ENCODE measurements around the gene IP6K2. TPM values are rescaled to one million over a fixed set of nuclear protein-coding genes. Genes with fewer than 3 reads are reported as not detected.
"Not testable (repeated sequence)": the region's sequence is repeated elsewhere in the genome, so short reads cannot be mapped to it uniquely, and the experiment has no call there.

The IP6K2 gene
- total RNA-seq, 1 experiment from 2014 or later = 102 TPM

- H3K27ac ChIP-seq (ENCODE audit: low read length) = peak overlapping the region; percentile 90
- no peaks in the 10 kb centered on the region for H3F3A ChIP-seq (ENCODE audit: low read length, unreplicated experiment)
- H3K4me2 ChIP-seq (ENCODE audit: low read length) = peak overlapping the region; percentile 71
- DNase-seq (no peak), ATAC-seq (no peak)
- peaks cover 21% of the 10 kb centered on the region for H3K4me1 ChIP-seq (ENCODE audit: insufficient read depth, low read length)
- no peaks in the 10 kb centered on the region for H3K9me3 ChIP-seq (ENCODE audit: low read length)
- H3K36me3 ChIP-seq (ENCODE audit: low read depth, low read length) = no peaks in the 10 kb centered on the region
- H4K20me1 ChIP-seq (ENCODE audit: low read length) = no peaks in the 10 kb centered on the region
- TF ChIP-seq EZH2phosphoT487 (IDR thresholded peaks at IDR 0.05; ENCODE audit: borderline replicate concordance, low read length) = no peak
- no peak overlapping the region for H3K9ac ChIP-seq (ENCODE audit: low read length)
- BruUV-seq (replicated peaks) = TSS peak; percentile 28
- H3K27me3 ChIP-seq (ENCODE audit: low read length) = no peaks in the 10 kb centered on the region
- no peaks in the 10 kb centered on the region for H3K79me2 ChIP-seq (ENCODE audit: low read length)
- no peaks in the 10 kb centered on the region for H3K9me2 ChIP-seq (replicated peaks; ENCODE audit: low read length)
- ChIA-PET POLR2A (ENCODE audit: unreplicated experiment) (no interaction called here), CTCF (interaction anchor here (0.8 kb wide), 1 partner anchor 15 kb away, joined by 3 read pairs; no protein-coding TSS in a partner anchor)
- H3K4me3 ChIP-seq (ENCODE audit: low read length) = peak overlapping the region; percentile 43; the same call in 1 of the 2 replicates
- intact Hi-C loops (cut with micrococcal nuclease) = no loop called here
- peak overlapping the region; percentile 58; the same call in 1 of the 2 replicates for H2AFZ ChIP-seq (ENCODE audit: low read length)
Observed at GRCh38 chr3:48723725-48724124, 6.7 kb upstream of the IP6K2 start.

DNA sequence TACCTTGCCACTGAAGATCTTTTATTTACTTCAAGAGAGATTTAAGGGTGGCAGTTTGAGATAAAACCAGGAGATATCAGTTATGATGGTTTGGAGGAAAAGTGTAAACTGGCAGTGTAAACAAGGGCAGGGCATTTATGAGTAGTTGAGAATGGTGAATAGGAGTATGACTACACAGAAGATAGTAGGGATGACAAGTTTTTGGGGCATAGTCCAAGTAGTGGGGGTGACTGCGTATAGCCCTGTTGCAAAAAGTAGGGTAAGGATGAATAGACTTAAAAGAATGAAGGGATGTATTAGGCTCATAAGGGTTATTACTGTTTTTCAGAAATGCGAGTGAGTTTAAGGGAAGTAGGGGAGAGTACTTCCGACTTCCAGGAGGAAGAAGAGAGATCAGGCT lies 6.3 kb upstream of the IP6K2 start:
- DNase-seq (peak; percentile 80), ATAC-seq (peak; percentile 52)
- BruUV-seq (replicated peaks); H3K27me3 ChIP-seq (ENCODE audit: low read length); H4K20me1 ChIP-seq (ENCODE audit: low read length); H3K9me2 ChIP-seq (replicated peaks; ENCODE audit: low read length); H3K9me3 ChIP-seq (ENCODE audit: low read length); intact Hi-C loops (cut with micrococcal nuclease); H3F3A ChIP-seq (ENCODE audit: low read length, unreplicated experiment); H3K79me2 ChIP-seq (ENCODE audit: low read length); POLR2A ChIA-PET (ENCODE audit: unreplicated experiment); CTCF ChIA-PET; H3K36me3 ChIP-seq (ENCODE audit: low read depth, low read length): not testable (repeated sequence)
- Histone ChIP-seq H3K4me2 (ENCODE audit: low read length) (peak overlapping the region; percentile 71), H3K27ac (ENCODE audit: low read length) (peak overlapping the region; percentile 90), H3K4me1 (ENCODE audit: insufficient read depth, low read length) (peaks cover 21% of the 10 kb centered on the region), H3K9ac (ENCODE audit: low read length) (peak overlapping the region; percentile 48), H2AFZ (ENCODE audit: low read length) (peak overlapping the region; percentile 58), H3K4me3 (ENCODE audit: low read length) (peak overlapping the region; percentile 43; the same call in 1 of the 2 replicates)

DNA sequence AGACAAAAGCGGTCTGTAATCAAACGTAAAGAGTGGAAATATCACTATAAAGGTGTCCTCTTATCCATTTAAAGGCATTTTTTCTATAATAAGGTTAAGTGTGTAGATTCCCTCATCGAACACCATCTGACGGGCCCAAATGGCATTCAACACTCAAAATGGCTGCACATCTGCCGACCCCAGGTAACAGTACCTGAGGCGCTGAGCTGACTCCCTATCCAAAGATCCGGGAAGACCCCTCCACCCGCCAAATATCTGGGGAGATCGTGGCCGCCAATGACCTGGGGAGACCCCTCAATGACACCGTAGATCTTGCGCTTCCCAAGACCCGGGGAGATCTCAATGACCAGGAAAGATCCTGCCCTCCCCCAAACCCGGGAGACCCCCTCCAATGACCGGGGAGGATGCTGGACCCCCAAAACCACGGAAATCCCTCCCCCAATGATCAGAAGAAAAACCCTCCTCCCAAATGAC lies 476 bp downstream of the IP6K2 start:
- H3K9ac ChIP-seq (ENCODE audit: low read length) = peak overlapping the region; percentile 96
- no peaks in the 10 kb centered on the region for H3K27me3 ChIP-seq (ENCODE audit: low read length)
- H3K9me3 ChIP-seq (ENCODE audit: low read length) = no peaks in the 10 kb centered on the region
- DNase-seq (no peak), ATAC-seq (no peak)
- POLR2A ChIA-PET (ENCODE audit: unreplicated experiment) = interaction anchor here (0.6 to 0.9 kb wide), 3 partner anchors 11 to 118 kb away, joined by 3 to 4 read pairs (median 3); no protein-coding TSS in a partner anchor
- peaks cover 12% of the 10 kb centered on the region for H3K4me1 ChIP-seq (ENCODE audit: insufficient read depth, low read length)
- no peak for TF ChIP-seq EZH2phosphoT487 (IDR thresholded peaks at IDR 0.05; ENCODE audit: borderline replicate concordance, low read length)
- TF ChIP-seq, protein P1, sequence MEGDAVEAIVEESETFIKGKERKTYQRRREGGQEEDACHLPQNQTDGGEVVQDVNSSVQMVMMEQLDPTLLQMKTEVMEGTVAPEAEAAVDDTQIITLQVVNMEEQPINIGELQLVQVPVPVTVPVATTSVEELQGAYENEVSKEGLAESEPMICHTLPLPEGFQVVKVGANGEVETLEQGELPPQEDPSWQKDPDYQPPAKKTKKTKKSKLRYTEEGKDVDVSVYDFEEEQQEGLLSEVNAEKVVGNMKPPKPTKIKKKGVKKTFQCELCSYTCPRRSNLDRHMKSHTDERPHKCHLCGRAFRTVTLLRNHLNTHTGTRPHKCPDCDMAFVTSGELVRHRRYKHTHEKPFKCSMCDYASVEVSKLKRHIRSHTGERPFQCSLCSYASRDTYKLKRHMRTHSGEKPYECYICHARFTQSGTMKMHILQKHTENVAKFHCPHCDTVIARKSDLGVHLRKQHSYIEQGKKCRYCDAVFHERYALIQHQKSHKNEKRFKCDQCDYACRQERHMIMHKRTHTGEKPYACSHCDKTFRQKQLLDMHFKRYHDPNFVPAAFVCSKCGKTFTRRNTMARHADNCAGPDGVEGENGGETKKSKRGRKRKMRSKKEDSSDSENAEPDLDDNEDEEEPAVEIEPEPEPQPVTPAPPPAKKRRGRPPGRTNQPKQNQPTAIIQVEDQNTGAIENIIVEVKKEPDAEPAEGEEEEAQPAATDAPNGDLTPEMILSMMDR (conservative IDR thresholded peaks at IDR 0.05; ENCODE audit: low read depth, low read length) = no peak
- no peak for TF ChIP-seq EZH2 (IDR thresholded peaks at IDR 0.05; ENCODE audit: low read length, unreplicated experiment)
- intact Hi-C loops (cut with micrococcal nuclease) = no loop called here
- H2AFZ ChIP-seq (ENCODE audit: low read length) = peak overlapping the region; percentile 46
- peaks cover 31% of the 10 kb centered on the region for H4K20me1 ChIP-seq (ENCODE audit: low read length)
- H3K4me3 ChIP-seq (ENCODE audit: low read length) = peak overlapping the region; percentile 88
- BruUV-seq (replicated peaks) = TSS peak; percentile 60
- no peaks in the 10 kb centered on the region for H3F3A ChIP-seq (ENCODE audit: low read length, unreplicated experiment)
- peak overlapping the region; percentile 85 for H3K4me2 ChIP-seq (ENCODE audit: low read length)
- H3K27ac ChIP-seq (ENCODE audit: low read length) = peak overlapping the region; percentile 47
- CTCF ChIA-PET = interaction anchor here (1.2 to 2.4 kb wide), 2 partner anchors 23 to 49 kb away, joined by 3 to 7 read pairs; no protein-coding TSS in a partner anchor
- H3K9me2 ChIP-seq (replicated peaks; ENCODE audit: low read length) = no peaks in the 10 kb centered on the region
- H3K79me2 ChIP-seq (ENCODE audit: low read length) = peaks cover 53% of the 10 kb centered on the region
- H3K36me3 ChIP-seq (ENCODE audit: low read depth, low read length) = peaks cover 22% of the 10 kb centered on the region
